Psoas muscle (tissue), 8 donors: ENCODE results near the gene PTPN13. TPM values are rescaled to one million over a fixed set of nuclear protein-coding genes. Genes with fewer than 3 reads are reported as not detected.

ENCODE experiments used
- ATAC-seq, 4 donors: fragments of 200-7000 bp; cut with Tn5 transposase; one replicate each; pipeline ENCODE4 v1.9.1; 2020; ENCODE audit warnings: moderate library complexity in 3 of 4, mild to moderate bottlenecking in 2 of 4
- DNase-seq, 2 donors: peaks; one replicate each; pipeline ENCODE4 v3.0.0-alpha.2; 2020
- H3K27ac ChIP-seq: fragments of 200-600 bp; one replicate; pipeline ENCODE4 v1.8.0; 2022
- H3K27me3 ChIP-seq, 3 donors: fragments of 200-600 bp in 1 of 3; one replicate each; pipeline versions ENCODE4 v1.6.1 to v1.8.0; 2013 to 2022; ENCODE audit warnings: low read length in 2 of 3, mild to moderate bottlenecking in 2 of 3, moderate library complexity in 1 of 3; ENCODE audit not compliant: insufficient read depth in 3 of 3
- H3K36me3 ChIP-seq, 2 donors: fragments of 200-600 bp in 1 of 2; one replicate each; pipeline versions ENCODE4 v1.6.1 to v1.8.0; 2013 to 2022; ENCODE audit warnings: low read depth in 1 of 2, mild to moderate bottlenecking in 1 of 2, moderate library complexity in 1 of 2; ENCODE audit not compliant: insufficient read depth in 1 of 2
- H3K4me1 ChIP-seq: fragments of 200-600 bp; one replicate; pipeline ENCODE4 v1.8.0; 2022
- H3K4me3 ChIP-seq: fragments of 200-600 bp; one replicate; pipeline ENCODE4 v1.8.0; 2022; ENCODE audit warnings: mild to moderate bottlenecking
- H3K9me3 ChIP-seq: fragments of 200-600 bp; one replicate; pipeline ENCODE4 v1.8.0; 2022
- CTCF ChIP-seq: fragments of 200-600 bp; IDR thresholded peaks from one replicate; pipeline ENCODE4 v1.8.0; 2022; ENCODE audit warnings: antibody characterized with exemption
- WGBS, 3 donors: extraction: QIAGEN DNeasy Blood & Tissue Kit; methylation state at CpG; one replicate each; pipeline versions ENCODE4 v1.1.6 to v1.1.7; 2013; 5-methylcytosine and 5-hydroxymethylcytosine counted together
- intact Hi-C, 2 donors: fragments of 100-400 bp; cut with DNase I; formaldehyde crosslinking; loops; one replicate each; pipeline versions ENCODE4 v1.11.0 to v1.14.2; 2022
- polyA plus RNA-seq, 3 donors: library from polyadenylated mRNA; stranded (reverse); fragments of 200-250 nt; gene quantifications; one replicate each; pipeline ENCODE4 v1.2.3, GENCODE V29; 2013
- total RNA-seq, 4 donors: library from RNA; stranded (reverse); fragmentation: NEBNext Ultra II Directional in 2 of 4; extraction: Animal tissue kit (Norgen Biotek cat#: 25700) in 2 of 4; gene quantifications; one replicate each; pipeline versions ENCODE4 v1.2.1 to v1.2.4, GENCODE V29; 2021 to 2023
- donor health status: healthy with polysubstance abuse.
- donor health status: DM: no; HTN: no; CAD: no; lungs with moderate emphysema.
- donor health status: Bipolar disorder and iron deficiency.
- donor health status: healthy.
- donor health status: DM: yes; HTN: yes; CAD: no.
- donor health status: DM: no; HTN: no; CAD: no.
- donor health status: DM: no; HTN: no; CAD: no.
- donor health status: DM: yes; HTN: yes; CAD: no.

Gene PTPN13
- total and polyA plus RNA-seq, 7 donors = 0.22 to 2.4 (median 0.89) TPM

- no peaks in the 10 kb centered on the region for H3K36me3 ChIP-seq
- no peaks in the 10 kb centered on the region for H3K27me3 ChIP-seq
- no peak for TF ChIP-seq CTCF
- intact Hi-C loops = no loop called here
- WGBS, 3 donors = 93 to 94% (median 94%) methylated on average over 2 of the region's 2 CpGs
- no peak overlapping the region for H3K4me3 ChIP-seq
- DNase-seq = no peak
- no peaks in the 10 kb centered on the region for H3K4me1 ChIP-seq
- no peaks in the 10 kb centered on the region for H3K9me3 ChIP-seq
- no peak overlapping the region for H3K27ac ChIP-seq
- no peak for ATAC-seq
Measured at GRCh38 chr4:86744570-86744969, 150.5 kb downstream of the PTPN13 start.

GRCh38 chr4:86749121-86749520 lies 155.0 kb downstream of the PTPN13 start:
- H3K9me3 ChIP-seq = no peaks in the 10 kb centered on the region
- no peak for TF ChIP-seq CTCF
- DNase-seq = no peak
- H3K27me3 ChIP-seq = no peaks in the 10 kb centered on the region
- no peaks in the 10 kb centered on the region for H3K4me1 ChIP-seq
- intact Hi-C loops = no loop called here
- no peak for ATAC-seq
- H3K27ac ChIP-seq = no peak overlapping the region
- no peak overlapping the region for H3K4me3 ChIP-seq
- no peaks in the 10 kb centered on the region for H3K36me3 ChIP-seq

GRCh38 chr4:86755388-86755787 lies 161.3 kb downstream of the PTPN13 start:
- H3K27me3 ChIP-seq = no peaks in the 10 kb centered on the region
- H3K4me3 ChIP-seq = no peak overlapping the region
- TF ChIP-seq CTCF = no peak
- DNase-seq (no peak), ATAC-seq (no peak)
- no peaks in the 10 kb centered on the region for H3K9me3 ChIP-seq
- intact Hi-C loops = no loop called here
- WGBS, 3 donors = 93 to 95% (median 95%) methylated on average over 2 of the region's 2 CpGs
- H3K36me3 ChIP-seq = no peaks in the 10 kb centered on the region
- H3K4me1 ChIP-seq = no peaks in the 10 kb centered on the region
- no peak overlapping the region for H3K27ac ChIP-seq

GRCh38 chr4:86757468-86757867 lies 163.4 kb downstream of the PTPN13 start:
- no peaks in the 10 kb centered on the region for H3K36me3 ChIP-seq
- no peaks in the 10 kb centered on the region for H3K4me1 ChIP-seq
- intact Hi-C loops = no loop called here
- 58 to 80% (median 72%) methylated on average over 3 of the region's 3 CpGs for WGBS, 3 donors
- no peak for TF ChIP-seq CTCF
- no peak overlapping the region for H3K27ac ChIP-seq
- H3K4me3 ChIP-seq = no peak overlapping the region
- DNase-seq (no peak), ATAC-seq (no peak)
- H3K27me3 ChIP-seq = no peaks in the 10 kb centered on the region
- H3K9me3 ChIP-seq = no peaks in the 10 kb centered on the region

GRCh38 chr4:86759298-86759697 lies 165.2 kb downstream of the PTPN13 start:
- DNase-seq (no peak), ATAC-seq (no peak)
- Histone ChIP-seq H3K9me3 (no peaks in the 10 kb centered on the region), H3K36me3 (no peaks in the 10 kb centered on the region), H3K27ac (no peak overlapping the region), H3K27me3 (no peaks in the 10 kb centered on the region), H3K4me3 (no peak overlapping the region), H3K4me1 (no peaks in the 10 kb centered on the region)
- intact Hi-C loops = no loop called here
- 93 to 98% (median 94%) methylated on average over 3 of the region's 3 CpGs for WGBS, 3 donors
- TF ChIP-seq CTCF = no peak
